ENCODE results near the gene METTL15. TPM values are rescaled to one million over a fixed set of nuclear protein-coding genes. Genes with fewer than 3 reads are reported as not detected.
"Not testable (repeated sequence)": the region's sequence is repeated elsewhere in the genome, so short reads cannot be mapped to it uniquely, and the experiment has no call there.

Gene METTL15
- total and polyA plus RNA-seq, 11 donors, result 5.2 to 14.4 (median 9.9) TPM

DNA sequence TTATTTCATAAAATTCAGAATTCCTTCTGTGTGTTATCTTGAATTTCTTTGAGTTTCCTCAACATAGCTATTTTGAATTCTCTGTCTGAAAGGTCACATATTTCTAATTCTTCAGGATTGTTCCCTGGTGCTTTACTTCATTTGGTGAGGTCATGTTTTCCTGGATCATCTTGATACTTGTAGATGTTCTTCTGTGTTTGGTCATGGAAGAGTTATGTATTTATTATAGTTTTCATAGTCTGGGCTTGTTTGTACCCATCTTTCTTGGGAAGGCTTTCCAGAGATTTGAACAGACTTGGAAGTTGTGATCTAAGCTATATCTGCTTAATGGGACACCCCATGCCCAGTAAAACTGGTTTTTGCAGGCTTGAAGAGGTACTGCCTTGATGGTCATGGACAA, 149.6 kb downstream of the METTL15 start:
- H3K27ac ChIP-seq, result no peak overlapping the region
- no peak for DNase-seq
- intact Hi-C loops (cut with DNase I), result no loop called here
- H3K27me3 ChIP-seq, result no peaks in the 10 kb centered on the region
- no peak overlapping the region for H3K4me3 ChIP-seq
- H3K4me1 ChIP-seq, result no peaks in the 10 kb centered on the region
- peaks cover 0 to 49% (median 4%) of the 10 kb centered on the region in 12 donors for H3K9me3 ChIP-seq
- no peak for TF ChIP-seq POLR2A (IDR thresholded peaks at IDR 0.05)
- TF ChIP-seq, protein P1, sequence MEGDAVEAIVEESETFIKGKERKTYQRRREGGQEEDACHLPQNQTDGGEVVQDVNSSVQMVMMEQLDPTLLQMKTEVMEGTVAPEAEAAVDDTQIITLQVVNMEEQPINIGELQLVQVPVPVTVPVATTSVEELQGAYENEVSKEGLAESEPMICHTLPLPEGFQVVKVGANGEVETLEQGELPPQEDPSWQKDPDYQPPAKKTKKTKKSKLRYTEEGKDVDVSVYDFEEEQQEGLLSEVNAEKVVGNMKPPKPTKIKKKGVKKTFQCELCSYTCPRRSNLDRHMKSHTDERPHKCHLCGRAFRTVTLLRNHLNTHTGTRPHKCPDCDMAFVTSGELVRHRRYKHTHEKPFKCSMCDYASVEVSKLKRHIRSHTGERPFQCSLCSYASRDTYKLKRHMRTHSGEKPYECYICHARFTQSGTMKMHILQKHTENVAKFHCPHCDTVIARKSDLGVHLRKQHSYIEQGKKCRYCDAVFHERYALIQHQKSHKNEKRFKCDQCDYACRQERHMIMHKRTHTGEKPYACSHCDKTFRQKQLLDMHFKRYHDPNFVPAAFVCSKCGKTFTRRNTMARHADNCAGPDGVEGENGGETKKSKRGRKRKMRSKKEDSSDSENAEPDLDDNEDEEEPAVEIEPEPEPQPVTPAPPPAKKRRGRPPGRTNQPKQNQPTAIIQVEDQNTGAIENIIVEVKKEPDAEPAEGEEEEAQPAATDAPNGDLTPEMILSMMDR (IDR thresholded peaks at IDR 0.05), result no peak
- ATAC-seq, result no peak
- H3K36me3 ChIP-seq, result no peaks in the 10 kb centered on the region

DNA sequence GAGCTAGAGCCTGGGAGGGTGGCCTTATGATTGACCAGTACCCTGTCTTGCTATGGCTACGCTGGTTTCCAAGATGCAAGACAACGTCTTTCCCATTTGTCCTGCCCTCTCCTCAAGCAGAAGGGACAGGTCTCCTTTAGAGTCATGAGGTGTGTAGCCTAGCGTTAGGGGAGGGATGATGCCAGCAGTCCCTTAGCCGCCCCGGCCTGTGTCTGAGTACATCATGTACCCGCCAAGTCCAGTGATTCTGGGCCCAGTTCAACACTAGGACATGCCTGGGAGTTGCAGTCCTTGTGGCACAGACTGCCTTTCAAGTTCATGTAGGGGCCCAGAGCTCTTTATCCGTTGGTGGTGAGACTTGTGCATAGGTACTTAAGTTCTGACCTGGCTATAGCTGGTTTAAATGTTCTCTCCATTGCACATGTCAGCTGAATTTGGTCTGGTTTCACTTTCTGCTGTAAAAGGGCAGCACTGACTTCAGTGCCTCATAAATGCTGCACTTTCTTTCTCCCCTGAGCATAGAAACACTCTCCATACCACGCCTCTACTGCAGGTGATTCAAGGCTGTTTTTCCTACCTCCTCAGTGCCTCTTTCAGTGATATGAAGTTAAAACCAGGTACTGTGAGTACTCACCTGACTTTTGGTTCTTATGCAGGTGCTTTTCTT, 151.1 kb downstream of the METTL15 start:
- no peak for TF ChIP-seq POLR2A (IDR thresholded peaks at IDR 0.05)
- TF ChIP-seq, protein P1 (IDR thresholded peaks at IDR 0.05), result no peak
- 83 to 97% (median 85%) methylated on average over 5 to 8 of the region's 8 CpGs for WGBS, 4 donors
- DNase-seq (peak in 1 of 5 donors; percentile 38), ATAC-seq (peak in 1 of 4 donors; percentile 20)
- Histone ChIP-seq H3K27ac (no peak overlapping the region), H3K9me3 (peaks cover 0 to 37% (median 4%) of the 10 kb centered on the region in 12 donors), H3K36me3 (no peaks in the 10 kb centered on the region), H3K4me1 (no peaks in the 10 kb centered on the region), H3K4me3 (no peak overlapping the region), H3K27me3 (no peaks in the 10 kb centered on the region)
- intact Hi-C loops (cut with DNase I), result no loop called here

DNA sequence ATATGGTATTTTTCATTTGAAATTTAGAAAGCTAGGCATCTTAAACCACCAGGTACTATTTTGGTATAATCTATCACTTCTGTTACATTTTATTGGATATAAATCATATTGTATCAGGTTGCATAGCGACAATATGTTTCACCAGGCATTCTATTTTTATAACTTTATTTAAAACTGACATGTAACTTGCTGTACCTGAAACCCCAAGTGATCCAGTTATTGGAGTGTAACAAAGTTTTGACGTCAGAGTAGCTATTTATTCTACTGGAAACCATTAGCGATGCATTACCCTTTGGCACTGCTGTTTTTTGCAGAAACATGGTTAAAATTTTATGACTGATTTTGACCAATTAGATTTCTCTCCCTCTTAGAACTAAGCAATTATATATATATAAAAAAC, 160.7 kb downstream of the METTL15 start:
- TF ChIP-seq POLR2A (IDR thresholded peaks at IDR 0.05), result no peak
- TF ChIP-seq, protein P1 (IDR thresholded peaks at IDR 0.05), result no peak
- intact Hi-C loops (cut with DNase I), result no loop called here
- DNase-seq (no peak), ATAC-seq (no peak)
- H3K27me3 ChIP-seq, result no peaks in the 10 kb centered on the region
- WGBS, 4 donors, result 90 to 94% (median 91%) methylated on average over 3 of the region's 3 CpGs
- no peak overlapping the region for H3K27ac ChIP-seq
- H3K4me3 ChIP-seq, result no peak overlapping the region
- H3K4me1 ChIP-seq, result no peaks in the 10 kb centered on the region
- H3K9me3 ChIP-seq, result peaks cover 0 to 9% (median 0%) of the 10 kb centered on the region in 12 donors
- no peaks in the 10 kb centered on the region for H3K36me3 ChIP-seq

DNA sequence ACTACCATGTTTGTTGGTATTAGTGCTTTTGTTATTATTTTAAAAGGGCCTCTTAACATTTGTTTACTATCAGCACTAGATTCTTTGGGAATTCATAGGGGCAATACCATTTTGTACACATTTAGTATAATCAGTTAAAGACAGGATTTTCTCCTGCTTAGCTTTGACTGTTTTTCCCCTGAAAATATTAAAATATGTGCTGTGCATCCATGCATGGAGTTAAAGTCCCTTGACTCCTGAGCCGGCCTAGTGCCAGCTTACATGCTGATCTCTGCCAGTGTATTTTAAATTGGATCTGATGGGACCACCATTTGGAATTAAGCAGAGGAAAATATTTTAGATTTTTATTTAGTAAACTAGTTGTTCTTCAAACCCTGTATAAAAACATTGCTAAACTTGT, 161.4 kb downstream of the METTL15 start:
- Histone ChIP-seq H3K27ac (no peak overlapping the region), H3K36me3 (no peaks in the 10 kb centered on the region), H3K4me3 (no peak overlapping the region), H3K27me3 (no peaks in the 10 kb centered on the region), H3K9me3 (peaks cover 0 to 9% (median 0%) of the 10 kb centered on the region in 12 donors), H3K4me1 (no peaks in the 10 kb centered on the region)
- 86 to 97% (median 92%) methylated on average over 1 of the region's 1 CpG for WGBS, 4 donors
- intact Hi-C loops (cut with DNase I), result no loop called here
- no peak for DNase-seq
- ATAC-seq, result no peak
- TF ChIP-seq, protein P1 (IDR thresholded peaks at IDR 0.05), result no peak
- TF ChIP-seq POLR2A (IDR thresholded peaks at IDR 0.05), result no peak

DNA sequence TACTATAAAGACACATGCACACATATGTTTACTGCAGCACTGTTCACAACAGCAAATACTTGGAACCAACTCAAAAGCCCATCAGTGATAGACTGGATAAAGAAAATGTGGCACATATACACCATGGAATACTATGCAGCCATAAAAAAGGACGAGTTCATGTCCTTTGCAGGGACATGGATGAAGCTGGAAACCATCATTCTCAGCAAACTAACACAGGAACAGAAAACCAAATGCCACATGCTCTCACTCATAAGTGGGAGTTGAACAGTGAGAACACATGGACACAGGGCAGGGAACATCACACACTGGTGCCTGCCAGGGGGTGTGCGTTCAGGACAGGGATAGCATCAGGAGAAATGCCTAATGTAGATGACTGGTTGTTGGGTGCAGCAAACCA, 164.1 kb downstream of the METTL15 start:
- H3K9me3 ChIP-seq; H3K4me3 ChIP-seq; ATAC-seq; intact Hi-C loops (cut with DNase I); H3K27me3 ChIP-seq; DNase-seq; H3K4me1 ChIP-seq; H3K36me3 ChIP-seq; H3K27ac ChIP-seq: not testable (repeated sequence)
- 93 to 100% (median 97%) methylated on average over 2 of the region's 2 CpGs for WGBS, 4 donors

Data from heart left ventricle (tissue), 16 donors.